ENCODE data around the gene NBPF9.
"Not testable (repeated sequence)": the region's sequence is repeated elsewhere in the genome, so short reads cannot be mapped to it uniquely, and the experiment has no call there.

Gene NBPF9

DNA sequence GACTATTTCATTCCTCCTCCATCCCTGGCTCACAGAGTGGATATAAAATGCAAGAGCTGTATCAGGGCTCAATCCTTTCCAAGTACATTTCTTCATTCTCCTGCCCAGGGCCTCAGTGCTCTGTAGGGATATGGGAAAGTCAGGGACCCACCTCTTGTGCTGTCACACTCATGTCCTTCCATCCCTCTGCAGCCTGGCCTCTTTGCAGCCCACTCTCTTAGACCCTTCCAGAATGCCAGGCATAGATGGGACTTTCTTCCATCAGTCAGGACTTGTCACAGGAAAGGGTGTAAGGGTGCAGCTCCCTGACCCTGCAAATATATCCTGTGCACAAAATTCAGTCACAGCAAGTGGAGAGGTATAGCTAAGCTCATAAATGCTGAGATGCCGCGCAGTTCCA, 86.7 kb downstream of the NBPF9 start:
- DNase-seq (ENCODE audit: low read depth); H3K4me3 ChIP-seq (ENCODE audit: low read depth, low read length): not testable (repeated sequence)

DNA sequence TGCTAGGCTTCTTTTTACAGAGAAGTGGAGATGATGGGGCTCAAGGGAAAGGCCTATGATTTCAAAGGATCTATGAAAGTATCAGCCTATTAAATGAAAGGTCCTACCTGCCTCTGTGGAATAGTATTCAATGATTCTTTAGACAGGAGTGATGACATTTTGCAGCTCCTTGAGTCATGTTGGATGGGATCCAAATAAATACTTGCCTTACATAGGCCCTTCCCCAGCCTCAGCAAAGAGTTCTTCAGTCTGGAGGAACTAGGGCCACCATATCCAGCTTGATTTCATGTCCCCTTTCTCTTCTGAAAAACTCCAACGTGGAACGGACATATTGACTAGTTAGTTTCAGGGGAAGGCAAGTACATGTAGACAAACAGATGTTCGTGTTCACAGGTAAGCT, 87.8 kb downstream of the NBPF9 start:
- not testable (repeated sequence) for H3K4me3 ChIP-seq (ENCODE audit: low read depth, low read length); DNase-seq (ENCODE audit: low read depth)

DNA sequence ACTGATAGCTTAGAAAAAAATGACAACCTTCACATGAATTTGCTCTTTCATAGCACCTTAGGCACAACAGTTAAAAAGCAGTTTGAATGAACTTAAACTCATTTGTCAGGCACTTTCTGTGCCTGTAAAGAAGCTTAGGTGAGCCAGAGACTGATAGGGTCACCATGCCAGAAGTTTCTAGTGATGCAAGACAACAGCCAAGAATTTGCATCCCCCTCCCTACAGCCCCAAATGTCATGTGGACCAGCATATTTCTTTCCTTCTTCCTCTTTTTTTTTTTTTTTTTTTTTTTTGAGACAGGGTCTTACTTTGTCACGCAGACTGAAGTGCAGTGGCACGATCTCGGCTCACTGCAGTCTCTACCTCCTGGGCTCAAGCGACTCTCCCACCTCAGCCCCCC, 89.8 kb downstream of the NBPF9 start:
- not testable (repeated sequence) for H3K4me3 ChIP-seq (ENCODE audit: low read depth, low read length); DNase-seq (ENCODE audit: low read depth)

DNA sequence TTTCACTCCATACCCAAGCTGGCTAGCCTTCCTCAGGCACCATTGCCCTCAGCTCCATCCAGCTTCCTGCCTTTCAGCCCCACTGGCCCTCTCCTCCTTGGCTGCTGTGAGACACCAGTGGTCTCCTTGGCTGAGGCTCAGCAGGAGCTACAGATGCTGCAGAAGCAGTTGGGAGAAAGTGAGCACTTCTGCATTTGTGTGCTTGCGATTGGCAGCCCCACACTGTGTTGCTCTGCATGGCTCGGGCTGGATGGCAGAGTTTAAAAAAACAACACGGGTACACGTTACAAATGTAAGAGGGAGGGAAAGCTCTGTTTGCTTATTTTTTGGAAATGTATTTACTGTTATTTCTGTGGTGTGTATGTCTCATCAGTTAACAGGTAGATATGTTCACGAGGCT, 90.8 kb downstream of the NBPF9 start:
- H3K4me3 ChIP-seq (ENCODE audit: low read depth, low read length); DNase-seq (ENCODE audit: low read depth): not testable (repeated sequence)

DNA sequence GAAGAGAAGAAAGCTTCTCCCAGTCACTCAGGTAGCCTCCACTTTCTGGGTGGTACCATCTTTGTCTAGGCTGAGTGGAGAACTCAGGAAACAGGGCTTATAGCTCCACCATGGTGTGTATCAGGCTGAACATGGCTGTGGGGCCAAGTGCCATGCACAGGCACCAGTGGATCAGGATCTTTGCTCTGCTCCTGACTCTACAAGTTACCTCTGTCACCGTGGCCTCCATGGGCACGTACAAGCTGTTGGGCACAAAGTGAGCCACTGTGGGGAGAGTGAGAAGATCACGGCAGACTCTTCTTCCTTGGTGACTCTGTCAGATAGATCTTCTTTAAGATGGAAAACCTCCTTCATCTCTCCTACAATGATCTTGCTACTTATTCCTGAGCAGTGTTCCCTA, 93.6 kb downstream of the NBPF9 start:
- DNase-seq (ENCODE audit: low read depth); H3K4me3 ChIP-seq (ENCODE audit: low read depth, low read length): not testable (repeated sequence)

DNA sequence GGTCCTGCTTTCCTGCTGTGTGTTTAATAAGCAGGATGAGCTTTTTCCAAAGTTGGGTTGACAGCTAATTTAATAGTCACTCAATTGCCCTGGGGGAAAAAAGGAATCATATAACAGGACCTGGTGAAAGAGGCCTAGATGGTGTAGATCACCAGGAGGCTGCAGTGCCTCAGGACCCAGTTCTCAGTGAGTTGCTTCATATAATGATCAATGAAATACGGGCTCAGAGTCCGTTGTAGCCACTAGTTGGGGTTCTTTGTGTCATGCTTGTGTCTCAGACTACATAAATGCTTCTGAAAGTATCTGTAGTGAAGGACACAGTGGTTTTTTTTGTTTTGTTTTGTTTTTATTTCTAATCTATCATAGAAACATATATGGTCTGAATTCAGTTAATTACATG, 94.6 kb downstream of the NBPF9 start:
- H3K4me3 ChIP-seq (ENCODE audit: low read depth, low read length); DNase-seq (ENCODE audit: low read depth): not testable (repeated sequence)

DNA sequence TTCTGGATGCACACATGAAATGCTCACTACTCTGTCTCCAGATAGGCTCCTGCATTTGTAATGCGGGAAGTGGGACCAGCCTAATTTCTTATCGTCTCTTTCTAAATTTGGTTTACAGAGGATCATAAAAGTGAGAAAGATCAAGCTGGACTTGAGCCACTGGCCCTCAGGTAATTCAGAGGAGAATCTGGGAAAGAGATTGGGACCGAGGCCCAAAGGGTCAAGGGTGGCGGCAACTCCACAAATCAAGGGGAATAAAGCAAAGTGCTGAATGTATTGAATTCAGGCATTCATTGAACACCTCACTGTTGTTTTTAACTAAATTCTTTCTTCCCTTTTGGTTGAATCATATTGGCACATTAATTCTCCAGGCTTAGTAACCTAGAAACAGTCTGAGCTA, 95.0 kb downstream of the NBPF9 start:
- DNase-seq (ENCODE audit: low read depth); H3K4me3 ChIP-seq (ENCODE audit: low read depth, low read length): not testable (repeated sequence)

All from NB4 (cell line).